GM18951 (cell line): ENCODE measurements around the gene GP9.

Experiments
- POLR2A ChIP-seq: IDR thresholded peaks from 4 replicates; pipeline ENCODE4 v1.6.1; 2011; ENCODE audit warnings: mild to moderate bottlenecking; ENCODE audit not compliant: insufficient read length, insufficient read depth; ENCODE audit errors: extremely low read depth
- in situ Hi-C: fragments of 300-500 bp; cut with MboI; formaldehyde crosslinking; loops from one replicate; pipeline ENCODE4 v1.12.0; 2022; ENCODE audit warnings: low sequenced_read_pairs, mixed read lengths, inconsistent platforms; ENCODE audit not compliant: unreplicated experiment

The GP9 gene

GRCh38 chr3:129060276-129061022 is at the start of gene GP9:
GP9 (plus strand) TSS chr3:129060779; CDS start chr3:129061740, 961 bp downstream.
- no peak for TF ChIP-seq POLR2A
- in situ Hi-C loops = no loop called here

DNA sequence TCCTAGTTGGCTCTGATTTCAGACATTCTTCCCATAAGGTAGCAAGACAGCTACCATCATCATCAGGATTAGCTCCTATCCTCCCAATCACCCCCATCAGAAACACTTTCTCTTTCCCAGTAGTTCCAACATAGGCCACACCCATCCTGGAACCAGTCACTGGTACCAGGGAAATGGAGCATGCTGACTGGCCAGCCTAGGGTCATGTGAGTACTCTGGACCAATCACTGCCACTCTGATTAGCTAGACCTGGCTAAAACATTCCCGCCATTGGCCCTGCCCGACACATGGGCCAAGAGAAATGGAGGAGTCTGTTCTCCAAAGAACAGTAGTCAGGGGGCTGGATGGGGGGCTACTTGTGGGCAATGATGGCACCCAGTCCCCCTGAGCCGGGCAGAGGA is 47.1 kb upstream of the GP9 start:
- no peak for TF ChIP-seq POLR2A
- in situ Hi-C loops = no loop called here

GRCh38 chr3:129014148-129014547 is 46.4 kb upstream of the GP9 start:
- in situ Hi-C loops = no loop called here
- no peak for TF ChIP-seq POLR2A

GRCh38 chr3:129014793-129015345 is 45.7 kb upstream of the GP9 start:
- in situ Hi-C loops = no loop called here
- TF ChIP-seq POLR2A = no peak

GRCh38 chr3:129015388-129016105 is 45.0 kb upstream of the GP9 start:
- in situ Hi-C loops = no loop called here

DNA sequence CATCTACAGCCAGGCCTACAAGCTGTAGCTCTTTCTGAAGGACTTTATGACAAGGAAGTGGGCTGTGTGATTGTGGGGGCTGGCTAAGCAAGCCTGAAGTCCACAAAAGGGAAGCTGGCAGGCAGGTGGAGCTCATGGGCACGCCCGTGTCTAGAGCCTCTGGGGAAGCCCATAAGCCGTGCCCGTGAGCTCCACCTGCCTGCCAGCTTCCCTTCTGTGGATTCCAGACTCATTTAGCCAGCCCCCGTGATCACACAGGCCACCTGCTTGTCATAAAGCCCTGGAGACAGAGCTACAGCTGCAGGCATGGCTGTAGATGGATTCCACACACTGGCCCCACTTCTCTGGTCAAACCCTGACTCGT is 44.2 kb upstream of the GP9 start:
- no peak for TF ChIP-seq POLR2A
- in situ Hi-C loops = no loop called here

More at GRCh38 chr3:129015388-129016105, 45.0 kb upstream of the GP9 start:
- no peak for TF ChIP-seq POLR2A

- TF ChIP-seq POLR2A = no peak
- in situ Hi-C loops = no loop called here
Observed at GRCh38 chr3:129016720-129017483, 43.7 kb upstream of the GP9 start.

GRCh38 chr3:129017484-129017899 is 43.1 kb upstream of the GP9 start:
- in situ Hi-C loops = no loop called here
- no peak for TF ChIP-seq POLR2A

GRCh38 chr3:129018271-129018670 is 42.3 kb upstream of the GP9 start:
- in situ Hi-C loops = no loop called here
- no peak for TF ChIP-seq POLR2A

DNA sequence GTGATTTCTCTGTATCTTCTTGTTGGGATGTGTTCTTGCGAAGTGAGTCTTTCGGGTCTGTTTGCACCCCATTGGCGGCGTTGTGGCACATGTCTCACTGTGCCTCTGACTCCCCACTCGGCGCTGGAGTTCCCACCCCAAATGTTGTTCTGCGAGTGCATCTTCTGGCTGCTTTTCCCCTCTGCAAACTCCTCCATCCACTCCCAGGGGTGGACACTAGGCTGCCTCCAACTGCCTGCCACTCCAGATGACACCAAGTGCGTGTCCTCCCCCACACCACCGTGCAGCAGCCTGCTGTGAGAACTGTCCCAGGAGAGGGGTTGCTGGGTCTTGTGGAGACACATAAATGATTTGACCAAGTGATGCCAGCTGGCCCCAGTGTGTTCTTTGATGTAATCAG is 41.8 kb upstream of the GP9 start:
- TF ChIP-seq POLR2A = no peak
- in situ Hi-C loops = no loop called here

DNA sequence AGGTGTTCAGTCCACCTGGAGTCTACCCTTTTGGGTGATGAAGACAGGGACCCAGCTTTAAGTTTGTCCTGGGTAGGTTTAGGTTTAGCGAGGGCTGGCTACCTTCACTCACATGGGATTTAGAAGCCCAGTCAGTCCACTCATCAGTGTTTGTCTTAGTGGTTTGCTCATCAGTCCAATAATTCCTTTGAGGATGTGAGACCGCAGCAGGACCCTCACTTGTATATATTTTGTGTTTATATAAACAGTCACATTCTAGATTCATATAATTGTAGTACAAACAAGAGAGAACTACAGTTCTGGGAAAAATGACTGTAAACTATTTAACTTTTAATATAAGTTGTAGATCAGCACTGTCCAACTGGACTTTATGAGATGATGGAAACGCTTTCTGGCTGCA is 41.3 kb upstream of the GP9 start:
- in situ Hi-C loops = no loop called here
- TF ChIP-seq POLR2A = no peak

- in situ Hi-C loops = no loop called here
- no peak for TF ChIP-seq POLR2A
Observed at GRCh38 chr3:129020691-129021090, 39.9 kb upstream of the GP9 start.

GRCh38 chr3:129021140-129021551 is 39.4 kb upstream of the GP9 start:
- in situ Hi-C loops = no loop called here
- TF ChIP-seq POLR2A = no peak
